Stimulated activated CD8-positive, alpha-beta memory T cell treated with anti-CD3 and anti-CD28 coated beads, Interleukin-2, amount 100 ng/mL, for 48 hours (primary cell): ENCODE measurements around the gene CDHR2.

ENCODE experiments used
- DNase-seq, 2 donors: peaks; one replicate each; pipeline ENCODE4 v3.0.0-alpha.2; 2020; ENCODE audit warnings: low read depth in 2 of 2

CDHR2 gene, protein sequence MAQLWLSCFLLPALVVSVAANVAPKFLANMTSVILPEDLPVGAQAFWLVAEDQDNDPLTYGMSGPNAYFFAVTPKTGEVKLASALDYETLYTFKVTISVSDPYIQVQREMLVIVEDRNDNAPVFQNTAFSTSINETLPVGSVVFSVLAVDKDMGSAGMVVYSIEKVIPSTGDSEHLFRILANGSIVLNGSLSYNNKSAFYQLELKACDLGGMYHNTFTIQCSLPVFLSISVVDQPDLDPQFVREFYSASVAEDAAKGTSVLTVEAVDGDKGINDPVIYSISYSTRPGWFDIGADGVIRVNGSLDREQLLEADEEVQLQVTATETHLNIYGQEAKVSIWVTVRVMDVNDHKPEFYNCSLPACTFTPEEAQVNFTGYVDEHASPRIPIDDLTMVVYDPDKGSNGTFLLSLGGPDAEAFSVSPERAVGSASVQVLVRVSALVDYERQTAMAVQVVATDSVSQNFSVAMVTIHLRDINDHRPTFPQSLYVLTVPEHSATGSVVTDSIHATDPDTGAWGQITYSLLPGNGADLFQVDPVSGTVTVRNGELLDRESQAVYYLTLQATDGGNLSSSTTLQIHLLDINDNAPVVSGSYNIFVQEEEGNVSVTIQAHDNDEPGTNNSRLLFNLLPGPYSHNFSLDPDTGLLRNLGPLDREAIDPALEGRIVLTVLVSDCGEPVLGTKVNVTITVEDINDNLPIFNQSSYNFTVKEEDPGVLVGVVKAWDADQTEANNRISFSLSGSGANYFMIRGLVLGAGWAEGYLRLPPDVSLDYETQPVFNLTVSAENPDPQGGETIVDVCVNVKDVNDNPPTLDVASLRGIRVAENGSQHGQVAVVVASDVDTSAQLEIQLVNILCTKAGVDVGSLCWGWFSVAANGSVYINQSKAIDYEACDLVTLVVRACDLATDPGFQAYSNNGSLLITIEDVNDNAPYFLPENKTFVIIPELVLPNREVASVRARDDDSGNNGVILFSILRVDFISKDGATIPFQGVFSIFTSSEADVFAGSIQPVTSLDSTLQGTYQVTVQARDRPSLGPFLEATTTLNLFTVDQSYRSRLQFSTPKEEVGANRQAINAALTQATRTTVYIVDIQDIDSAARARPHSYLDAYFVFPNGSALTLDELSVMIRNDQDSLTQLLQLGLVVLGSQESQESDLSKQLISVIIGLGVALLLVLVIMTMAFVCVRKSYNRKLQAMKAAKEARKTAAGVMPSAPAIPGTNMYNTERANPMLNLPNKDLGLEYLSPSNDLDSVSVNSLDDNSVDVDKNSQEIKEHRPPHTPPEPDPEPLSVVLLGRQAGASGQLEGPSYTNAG (N-terminal part only)

DNA sequence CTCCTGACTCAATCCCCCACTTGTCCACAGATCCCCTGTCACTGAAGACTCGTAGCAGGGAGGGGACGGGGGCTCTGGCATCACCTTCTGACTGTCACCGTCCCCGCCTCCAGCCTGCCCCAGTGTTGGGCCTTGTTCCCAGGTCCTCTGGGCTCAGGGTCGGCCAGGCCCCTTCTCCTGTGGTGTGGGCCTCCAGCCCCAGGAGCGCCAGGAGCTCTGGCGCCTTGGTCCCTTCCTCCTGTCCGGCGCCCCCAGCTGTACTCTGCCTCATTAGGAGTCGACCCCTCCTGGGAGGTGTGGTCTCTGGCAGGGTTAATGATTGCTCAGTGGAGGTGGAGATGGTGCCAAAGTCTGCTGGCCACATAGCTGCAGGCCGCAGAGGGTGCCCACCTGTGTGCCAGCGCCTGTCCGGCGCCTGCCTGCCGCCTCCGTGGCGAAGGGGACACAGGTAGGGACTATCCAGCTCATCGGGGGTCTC, at the start of gene CDHR2:
CDHR2 (plus strand) TSS at position 376 of the 478 bp plus-strand sequence. CDS start 16,011 bp downstream, outside the sequence.
- DNase-seq = no peak

GRCh38 chr5:176500511-176500910, 48.6 kb upstream of the CDHR2 start:
- no peak for DNase-seq

- DNase-seq = no peak
Measured at GRCh38 chr5:176501333-176501732, 47.8 kb upstream of the CDHR2 start.

DNA sequence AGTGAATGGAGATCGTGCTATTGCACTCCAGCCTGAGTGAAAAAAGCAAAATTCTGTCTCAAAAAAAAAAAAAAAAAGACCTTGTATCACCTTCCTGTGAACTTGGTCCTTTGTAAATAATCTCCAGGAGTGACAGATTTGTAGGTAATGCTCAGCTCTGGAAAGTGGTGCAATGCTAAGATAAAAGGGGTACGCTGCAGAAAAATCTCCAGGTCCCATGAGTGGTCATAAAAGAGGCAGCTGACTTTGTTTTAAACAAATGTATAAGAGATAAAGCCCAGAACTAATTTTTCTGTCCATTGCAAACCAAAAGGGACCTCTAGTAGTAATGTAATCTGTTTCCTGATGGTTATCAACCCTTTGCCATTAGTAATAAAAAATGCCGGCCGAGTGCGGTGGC, 45.6 kb upstream of the CDHR2 start:
- DNase-seq = no peak

DNA sequence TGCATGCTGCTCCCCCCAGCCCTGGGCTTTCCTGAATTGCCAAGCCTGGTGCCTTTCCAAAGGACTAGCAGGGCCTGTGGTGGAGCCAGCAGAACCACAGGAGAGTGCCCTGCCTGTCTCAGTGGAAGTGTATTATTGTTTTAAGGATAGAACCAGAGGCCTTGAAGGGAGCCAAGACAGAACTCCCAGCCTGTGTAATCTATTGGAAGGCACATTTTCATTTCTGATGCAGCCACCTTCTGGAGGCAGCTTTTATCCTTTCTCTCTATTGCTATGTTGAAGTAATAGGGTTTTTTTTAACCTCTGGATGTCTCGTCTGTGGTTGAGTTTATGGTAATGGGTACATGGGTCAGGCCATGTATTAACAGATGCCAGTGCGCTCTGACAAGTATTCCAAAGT, 41.2 kb upstream of the CDHR2 start:
- no peak for DNase-seq

DNA sequence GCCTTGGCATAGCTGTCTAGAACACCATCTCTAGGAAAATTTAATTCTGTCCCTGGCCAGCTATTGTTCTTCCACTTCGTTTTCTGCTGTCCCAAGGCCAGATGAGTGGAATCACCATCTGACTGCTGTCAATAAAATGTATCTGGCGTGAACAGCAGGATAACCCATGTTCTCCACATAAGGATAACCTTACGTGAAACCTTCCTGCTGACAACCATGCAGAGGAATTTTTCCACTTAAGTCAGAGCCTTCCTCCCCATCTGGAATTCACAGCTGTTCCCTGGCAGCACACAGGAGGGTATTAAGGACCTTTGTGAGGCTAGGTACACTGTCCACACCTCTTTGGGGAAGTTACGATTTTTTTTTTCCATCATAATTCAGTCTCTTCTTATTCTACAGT, 40.5 kb upstream of the CDHR2 start:
- DNase-seq = no peak

- DNase-seq = no peak
Measured at GRCh38 chr5:176513788-176514187, 35.4 kb upstream of the CDHR2 start.

DNA sequence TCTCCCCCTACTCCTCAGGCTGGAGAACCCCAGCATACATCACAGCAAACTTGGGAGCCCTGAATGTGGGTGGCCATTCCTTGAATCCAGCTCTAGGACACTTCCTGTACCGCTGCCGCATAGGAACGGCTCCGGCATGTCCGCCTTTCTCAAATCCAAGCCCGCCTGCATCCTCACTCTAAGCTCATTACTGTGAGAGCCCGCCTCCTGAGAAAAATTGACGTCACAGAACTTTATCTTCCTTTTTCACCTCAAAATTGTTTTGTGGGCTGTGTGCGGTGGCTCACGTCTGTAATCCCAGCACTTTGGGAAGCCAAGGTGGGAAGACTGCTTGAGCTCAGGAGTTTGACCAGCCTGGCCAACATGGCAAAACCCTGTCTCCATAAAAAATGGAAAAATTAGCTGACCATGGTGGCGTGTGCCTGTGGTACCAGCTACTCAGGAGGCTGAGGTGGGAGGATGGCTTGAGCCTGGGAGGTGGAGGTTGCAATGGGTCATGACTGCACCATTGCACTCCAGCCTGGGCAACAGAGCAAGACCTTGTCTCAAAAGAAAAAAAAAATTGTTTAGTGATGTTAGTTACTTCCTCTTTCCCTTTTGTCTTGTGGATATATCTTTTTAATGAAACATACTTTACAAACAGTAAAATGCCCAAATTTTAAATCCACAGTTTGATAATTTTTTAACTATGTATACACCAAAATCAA, 34.7 kb upstream of the CDHR2 start:
- no peak for DNase-seq

GRCh38 chr5:176515396-176515795, 33.7 kb upstream of the CDHR2 start:
- no peak for DNase-seq

- no peak for DNase-seq
Measured at GRCh38 chr5:176517053-176517661, 32.0 kb upstream of the CDHR2 start.

DNA sequence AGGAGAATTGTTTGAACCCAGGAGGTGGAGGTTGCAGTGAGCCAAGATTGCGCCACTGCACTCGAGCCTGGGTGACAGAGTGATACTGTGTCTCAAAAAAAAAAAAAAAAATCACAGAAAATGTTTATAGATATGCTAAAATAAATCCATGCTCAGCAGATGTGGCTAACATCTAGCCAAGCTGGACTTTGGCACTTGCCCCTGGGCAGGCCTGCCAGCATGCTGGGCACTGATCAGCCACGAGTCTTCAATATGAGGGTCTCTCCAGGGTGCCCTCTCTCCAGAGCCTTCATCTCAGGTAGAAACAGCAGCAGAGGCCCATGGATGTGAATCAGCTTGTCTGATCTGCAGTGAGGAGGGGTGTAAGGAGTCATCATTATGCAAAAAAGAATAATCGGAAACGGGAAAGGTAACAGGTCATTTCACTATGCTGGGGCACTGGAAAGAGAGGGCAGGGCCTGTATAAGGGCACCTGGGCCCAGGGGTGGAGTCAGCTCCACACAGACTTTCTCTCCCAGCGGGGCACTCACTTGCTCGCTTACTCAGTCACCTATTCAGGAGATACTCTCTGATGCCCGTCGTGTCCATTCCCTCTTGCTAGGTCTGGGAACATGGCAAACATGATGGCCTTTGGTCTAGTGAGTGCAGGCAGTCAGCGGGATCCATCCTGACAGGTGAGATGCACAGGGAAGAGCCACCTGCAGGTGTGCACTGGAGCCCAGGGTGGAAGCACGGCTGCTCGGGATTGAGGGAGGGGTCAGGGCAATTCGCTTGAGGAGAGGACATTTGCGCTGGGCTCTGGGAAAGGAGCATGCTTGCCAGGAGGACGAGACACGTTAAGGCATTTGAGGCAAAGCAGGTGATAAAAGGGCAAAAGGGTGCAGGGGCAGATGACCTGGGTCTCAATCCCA, 29.1 kb upstream of the CDHR2 start:
- DNase-seq = no peak

DNA sequence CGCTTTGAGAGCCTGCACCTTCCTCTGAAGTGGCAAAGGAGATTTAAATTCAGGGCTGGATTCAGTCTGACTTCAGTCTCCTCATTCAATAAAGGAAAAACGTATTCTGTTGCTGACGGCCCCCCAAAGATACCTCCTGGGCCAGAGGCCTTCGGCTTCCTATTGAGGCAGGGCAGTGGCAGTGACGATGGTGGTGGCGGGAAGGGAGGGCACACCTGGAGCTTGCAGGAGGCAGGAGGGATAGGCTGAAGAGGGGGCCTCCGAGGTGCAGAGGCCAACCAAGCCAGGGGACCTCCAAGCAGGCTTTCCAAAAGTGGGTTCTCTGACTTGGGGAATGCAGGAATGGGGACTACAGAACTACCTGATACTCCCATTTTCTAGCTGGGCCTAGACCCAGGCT, 27.9 kb upstream of the CDHR2 start:
- DNase-seq = no peak

- DNase-seq = no peak
Measured at GRCh38 chr5:176521699-176522263, 27.4 kb upstream of the CDHR2 start.

DNA sequence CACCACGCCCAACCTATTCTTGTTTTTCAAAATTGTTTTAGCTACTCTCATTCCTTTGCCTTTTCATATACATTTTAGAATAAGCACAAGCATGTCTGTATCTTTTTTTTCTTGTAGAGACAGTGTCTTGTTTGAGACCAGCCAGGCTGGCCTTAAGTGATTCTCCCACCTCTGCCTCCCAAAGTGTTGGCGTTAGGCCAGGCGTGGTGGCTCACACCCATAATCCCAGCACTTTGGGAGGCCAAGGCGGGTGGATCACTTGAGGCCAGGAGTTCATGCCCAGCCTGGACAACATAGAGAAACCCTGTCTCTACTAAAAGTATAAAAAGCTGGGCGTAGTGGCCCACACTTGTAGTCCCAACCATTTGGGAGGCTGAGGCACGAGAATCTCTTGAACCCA, 25.0 kb upstream of the CDHR2 start:
- no peak for DNase-seq

GRCh38 chr5:176524987-176525386, 24.2 kb upstream of the CDHR2 start:
- DNase-seq = no peak

- no peak for DNase-seq
Measured at GRCh38 chr5:176525677-176526076, 23.5 kb upstream of the CDHR2 start.

GRCh38 chr5:176526462-176526861, 22.7 kb upstream of the CDHR2 start:
- no peak for DNase-seq

GRCh38 chr5:176527246-176528222, 21.6 kb upstream of the CDHR2 start:
- DNase-seq = no peak
